ENCODE measurements around the gene KIAA0753. TPM values are rescaled to one million over a fixed set of nuclear protein-coding genes. Genes with fewer than 3 reads are reported as not detected.

The KIAA0753 gene
- total and polyA plus RNA-seq, 2 of the 13 experiments (the other 11 are each of a cell fraction or from before 2014, with no cell fraction given): 5.2 to 9.1 TPM

- Histone ChIP-seq H3K36me3 (replicated peaks in 1 of 2; ENCODE audit: control insufficient read depth in 1 of 2, insufficient read depth in 2 of 2, low read length in 2 of 2) (peaks cover 0 to 14% of the 10 kb centered on the region in 2 experiments; a peak in 4 of 5 replicates), H3K79me2 (ENCODE audit: insufficient read depth, low read length) (no peaks in the 10 kb centered on the region), H3K27me3 (ENCODE audit: control insufficient read depth in 1 of 2, insufficient read depth in 2 of 2, low read length in 2 of 2) (no peaks in the 10 kb centered on the region), H3K9me3 (ENCODE audit: low read length) (no peaks in the 10 kb centered on the region), H4K20me1 (ENCODE audit: insufficient read depth, low read length) (no peaks in the 10 kb centered on the region), H3K4me1 (ENCODE audit: insufficient read depth, low read length) (peaks cover 61% of the 10 kb centered on the region), H3K9ac (ENCODE audit: insufficient read depth, low read depth, low read length) (no peak overlapping the region), H3K27ac (ENCODE audit: extremely low read length, insufficient read depth, low read length) (peak overlapping the region; percentile 36), H3K4me3 (replicated peaks in 1 of 3; ENCODE audit: insufficient read depth in 1 of 3, low read depth in 2 of 3, low read length in 3 of 3) (no peak overlapping the region), H3K4me2 (ENCODE audit: low read depth, low read length) (no peak overlapping the region), H2AFZ (ENCODE audit: low read length) (no peak overlapping the region)
- no TSS peak for BruUV-seq (replicated peaks)
- in situ Hi-C loops (cut with HindIII; ENCODE audit: extremely low pct_ligation_motif_present, low pct_unique_long_range_greater_than_20kb): no loop called here
- DNase-seq (ENCODE audit: low spot score) (no peak), FAIRE-seq (no peak), ATAC-seq (no peak)
- ChIA-PET POLR2A (interaction anchor here (5.8 to 7.7 kb wide), 2 partner anchors 15 to 27 kb away, joined by 96 to 265 read pairs; partner anchors contain the start of gene SLC13A5), CTCF (ENCODE audit: low intra/inter-chr PET ratio, low total read pairs) (no interaction called here)
- intact Hi-C loops (cut with micrococcal nuclease; ENCODE audit: unreplicated experiment): no loop called here
- WGBS (ENCODE audit: low lambda C conversion rate): 92% methylated on average over 13 of the region's 14 CpGs
- TF ChIP-seq ZBTB44 (CRISPR knock-in tag; IDR thresholded peaks at IDR 0.05): no peak
- TF ChIP-seq ZNF329 (CRISPR knock-in tag; IDR thresholded peaks at IDR 0.05; ENCODE audit: low read depth): no peak
- TF ChIP-seq, protein P1, sequence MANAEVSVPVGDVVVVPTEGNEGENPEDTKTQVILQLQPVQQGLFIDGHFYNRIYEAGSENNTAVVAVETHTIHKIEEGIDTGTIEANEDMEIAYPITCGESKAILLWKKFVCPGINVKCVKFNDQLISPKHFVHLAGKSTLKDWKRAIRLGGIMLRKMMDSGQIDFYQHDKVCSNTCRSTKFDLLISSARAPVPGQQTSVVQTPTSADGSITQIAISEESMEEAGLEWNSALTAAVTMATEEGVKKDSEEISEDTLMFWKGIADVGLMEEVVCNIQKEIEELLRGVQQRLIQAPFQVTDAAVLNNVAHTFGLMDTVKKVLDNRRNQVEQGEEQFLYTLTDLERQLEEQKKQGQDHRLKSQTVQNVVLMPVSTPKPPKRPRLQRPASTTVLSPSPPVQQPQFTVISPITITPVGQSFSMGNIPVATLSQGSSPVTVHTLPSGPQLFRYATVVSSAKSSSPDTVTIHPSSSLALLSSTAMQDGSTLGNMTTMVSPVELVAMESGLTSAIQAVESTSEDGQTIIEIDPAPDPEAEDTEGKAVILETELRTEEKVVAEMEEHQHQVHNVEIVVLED (CRISPR knock-in tag; IDR thresholded peaks at IDR 0.05; ENCODE audit: borderline replicate concordance): no peak
- TF ChIP-seq ZNF883 (CRISPR knock-in tag; IDR thresholded peaks at IDR 0.05; ENCODE audit: not compliant biosample characterization): peak; percentile 37
- TF ChIP-seq POLR2AphosphoS5 (IDR thresholded peaks at IDR 0.05; ENCODE audit: low read depth, low read length): peak; percentile 50; the same call in 1 of the 2 replicates
- TF ChIP-seq ZNF609 (CRISPR knock-in tag; IDR thresholded peaks at IDR 0.05; ENCODE audit: borderline replicate concordance): 0 out of 2 replicates have a peak, but pooled peaks have one; percentile 5
- no peak; the same call in 1 of the 2 replicates for TF ChIP-seq ZNF101 (CRISPR knock-in tag; IDR thresholded peaks at IDR 0.05; ENCODE audit: borderline replicate concordance, low read depth)
- peak; percentile 68; the same call in 1 of the 2 replicates for TF ChIP-seq PAF1 (CRISPR knock-in tag; IDR thresholded peaks at IDR 0.05)
- TF ChIP-seq, protein P2, sequence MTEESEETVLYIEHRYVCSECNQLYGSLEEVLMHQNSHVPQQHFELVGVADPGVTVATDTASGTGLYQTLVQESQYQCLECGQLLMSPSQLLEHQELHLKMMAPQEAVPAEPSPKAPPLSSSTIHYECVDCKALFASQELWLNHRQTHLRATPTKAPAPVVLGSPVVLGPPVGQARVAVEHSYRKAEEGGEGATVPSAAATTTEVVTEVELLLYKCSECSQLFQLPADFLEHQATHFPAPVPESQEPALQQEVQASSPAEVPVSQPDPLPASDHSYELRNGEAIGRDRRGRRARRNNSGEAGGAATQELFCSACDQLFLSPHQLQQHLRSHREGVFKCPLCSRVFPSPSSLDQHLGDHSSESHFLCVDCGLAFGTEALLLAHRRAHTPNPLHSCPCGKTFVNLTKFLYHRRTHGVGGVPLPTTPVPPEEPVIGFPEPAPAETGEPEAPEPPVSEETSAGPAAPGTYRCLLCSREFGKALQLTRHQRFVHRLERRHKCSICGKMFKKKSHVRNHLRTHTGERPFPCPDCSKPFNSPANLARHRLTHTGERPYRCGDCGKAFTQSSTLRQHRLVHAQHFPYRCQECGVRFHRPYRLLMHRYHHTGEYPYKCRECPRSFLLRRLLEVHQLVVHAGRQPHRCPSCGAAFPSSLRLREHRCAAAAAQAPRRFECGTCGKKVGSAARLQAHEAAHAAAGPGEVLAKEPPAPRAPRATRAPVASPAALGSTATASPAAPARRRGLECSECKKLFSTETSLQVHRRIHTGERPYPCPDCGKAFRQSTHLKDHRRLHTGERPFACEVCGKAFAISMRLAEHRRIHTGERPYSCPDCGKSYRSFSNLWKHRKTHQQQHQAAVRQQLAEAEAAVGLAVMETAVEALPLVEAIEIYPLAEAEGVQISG (CRISPR knock-in tag; IDR thresholded peaks at IDR 0.05): no peak
These were observed 44.6 kb upstream of the KIAA0753 start for GRCh38 chr17:6684881-6685767.
